CD4-positive, CD25-positive, alpha-beta regulatory T cell (primary cell): ENCODE measurements around the gene POFUT1. TPM values are rescaled to one million over a fixed set of nuclear protein-coding genes. Genes with fewer than 3 reads are reported as not detected.
A peak's percentile ranks its signal among the peaks of the same experiment; 100 is the strongest.

Experiments used
- ATAC-seq, 2 donors: fragments of 150-1000 bp; cut with Tn5 transposase; one replicate each; pipeline ENCODE4 v1.10.0; 2021; ENCODE audit warnings: low read depth in 2 of 2, moderate number of reproducible peaks in 2 of 2, moderate library complexity in 1 of 2
- DNase-seq, 3 donors: peaks; one replicate each; pipeline versions ENCODE4 v3.0.0 to v3.0.0-alpha.2; 2012 to 2022; ENCODE audit warnings: mixed read lengths in 1 of 3
- H3K27ac ChIP-seq: one replicate; pipeline ENCODE4 v1.7.0; 2013; ENCODE audit warnings: mild to moderate bottlenecking, low read length; ENCODE audit not compliant: insufficient read depth, poor library complexity, severe bottlenecking
- H3K27me3 ChIP-seq: one replicate; pipeline ENCODE4 v1.7.0; 2013; ENCODE audit warnings: low read length; ENCODE audit not compliant: control insufficient read depth, insufficient read depth
- H3K36me3 ChIP-seq: one replicate; pipeline ENCODE4 v1.7.0; 2013; ENCODE audit warnings: mild to moderate bottlenecking, low read length, moderate library complexity; ENCODE audit not compliant: control insufficient read depth, insufficient read depth
- H3K4me1 ChIP-seq: 2 replicates; pipeline ENCODE4 v1.7.0; 2013; ENCODE audit warnings: mild to moderate bottlenecking, low read length; ENCODE audit not compliant: insufficient read depth, control insufficient read depth, poor library complexity, severe bottlenecking
- H3K4me3 ChIP-seq: one replicate; pipeline ENCODE4 v1.7.0; 2013; ENCODE audit warnings: low read depth, mild to moderate bottlenecking, low read length, moderate library complexity
- H3K9me3 ChIP-seq, 2 experiments: 1 replicate in 1 of 2; 2 replicates in 1 of 2; pipeline ENCODE4 v1.7.0; 2013; ENCODE audit warnings: low read length in 2 of 2, mild to moderate bottlenecking in 1 of 2, moderate library complexity in 1 of 2; ENCODE audit not compliant: control insufficient read depth in 2 of 2
- H3K27ac Mint-ChIP-seq, 3 donors: one replicate each; pipeline ENCODE4 v1.8.0; 2020 to 2022; ENCODE audit warnings: mild to moderate bottlenecking in 3 of 3, mixed read lengths in 3 of 3, moderate library complexity in 2 of 3
- H3K27me3 Mint-ChIP-seq: one replicate; pipeline ENCODE4 v1.8.0; 2022; ENCODE audit warnings: mild to moderate bottlenecking, mixed read lengths
- H3K36me3 Mint-ChIP-seq: one replicate; pipeline ENCODE4 v1.8.0; 2020; ENCODE audit warnings: mixed read lengths
- H3K4me1 Mint-ChIP-seq, 4 donors: one replicate each; pipeline ENCODE4 v1.8.0; 2020 to 2022; ENCODE audit warnings: mixed read lengths in 4 of 4, mild to moderate bottlenecking in 1 of 4
- H3K4me3 Mint-ChIP-seq, 4 donors: one replicate each; pipeline ENCODE4 v1.8.0; 2020 to 2022; ENCODE audit warnings: mild to moderate bottlenecking in 4 of 4, mixed read lengths in 4 of 4, moderate library complexity in 3 of 4
- H3K9me3 Mint-ChIP-seq, 7 donors: one replicate each; pipeline ENCODE4 v1.8.0; 2020 to 2022; ENCODE audit warnings: mixed read lengths in 7 of 7, mild to moderate bottlenecking in 3 of 7, moderate library complexity in 2 of 7
- polyA plus RNA-seq, 4 donors: library from polyadenylated mRNA; unstranded; fragments of 300-500 nt; fragmentation: Illumina TruSeq; gene quantifications; one replicate each; pipeline ENCODE4 v1.2.3, GENCODE V29; 2021
- total RNA-seq: library from RNA; stranded (reverse); gene quantifications from one replicate; pipeline ENCODE4 v1.2.3, GENCODE V29; 2022

Gene POFUT1
- total and polyA plus RNA-seq, 5 donors from 2014 or later: 10.0 to 14.3 (median 13.8) TPM

DNA sequence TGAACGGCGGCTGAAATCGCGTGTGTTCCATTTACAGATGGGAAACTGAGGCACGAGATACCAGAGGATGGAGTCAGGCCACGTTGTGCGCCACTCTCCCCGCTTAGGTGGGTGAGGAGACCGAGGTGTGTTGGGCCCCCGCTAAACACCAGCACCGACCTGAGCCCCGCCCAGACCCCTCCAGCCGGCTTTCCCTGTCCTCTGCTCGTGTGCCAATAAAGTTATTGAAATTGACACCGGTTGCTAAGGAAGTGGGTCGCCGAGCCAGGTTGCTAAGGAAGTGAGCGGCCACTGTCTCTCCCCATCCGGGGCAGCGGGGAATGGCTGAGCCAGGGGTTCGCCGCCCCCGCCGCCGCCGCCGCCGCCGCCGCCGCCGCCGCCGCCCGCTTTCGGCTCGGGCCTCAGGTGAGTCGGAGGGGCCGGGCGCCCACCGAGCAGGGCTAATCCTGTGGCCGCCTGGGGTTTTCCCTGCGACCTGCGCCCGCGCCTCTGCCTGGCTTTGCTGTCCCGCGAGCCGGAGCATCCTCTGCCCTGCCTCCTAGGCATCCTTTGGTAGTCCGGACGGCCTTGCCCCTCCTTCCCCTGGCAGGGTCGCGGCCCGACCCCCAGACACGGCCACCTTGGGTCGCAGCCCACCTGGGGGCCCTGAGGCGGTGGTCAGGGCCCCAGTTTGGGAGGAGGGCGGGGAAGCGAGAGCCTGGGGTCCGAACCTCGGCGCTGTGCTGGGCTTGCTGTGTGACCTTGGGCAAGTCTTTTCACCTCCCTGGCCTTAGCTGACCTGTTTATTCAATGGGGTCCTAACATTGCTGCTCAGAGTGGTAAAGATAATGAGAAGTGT is 69.9 kb downstream of the POFUT1 start, which contains the start of gene KIF3B:
TSS of gene KIF3B (plus strand) at position 291 of the 838 bp plus-strand sequence. CDS start 32,127 bp downstream, outside the sequence.
- Histone ChIP-seq H3K27me3 (no peaks in the 10 kb centered on the region), H3K4me3 (peak within 1 kb of the TSS; percentile 92), H3K4me1 (peaks cover 23% of the 10 kb centered on the region), H3K9me3 (no peaks in the 10 kb centered on the region), H3K27ac (peak within 1 kb of the TSS; percentile 87), H3K36me3 (peaks cover 2% of the 10 kb centered on the region)
- no peaks in the 10 kb centered on the region for H3K27me3 Mint-ChIP-seq
- H3K27ac Mint-ChIP-seq: peak within 1 kb of the TSS; percentile 81 to 97 (median 94)
- H3K4me3 Mint-ChIP-seq: peak within 1 kb of the TSS; percentile 88 to 94 (median 92)
- DNase-seq: peak; percentile 83 to 92 (median 88)
- peak; percentile 89 to 92 for ATAC-seq
- H3K36me3 Mint-ChIP-seq: peaks cover 6% of the 10 kb centered on the region
- H3K4me1 Mint-ChIP-seq: peaks cover 28 to 54% (median 30%) of the 10 kb centered on the region in 4 donors
- H3K9me3 Mint-ChIP-seq: no peaks in the 10 kb centered on the region

DNA sequence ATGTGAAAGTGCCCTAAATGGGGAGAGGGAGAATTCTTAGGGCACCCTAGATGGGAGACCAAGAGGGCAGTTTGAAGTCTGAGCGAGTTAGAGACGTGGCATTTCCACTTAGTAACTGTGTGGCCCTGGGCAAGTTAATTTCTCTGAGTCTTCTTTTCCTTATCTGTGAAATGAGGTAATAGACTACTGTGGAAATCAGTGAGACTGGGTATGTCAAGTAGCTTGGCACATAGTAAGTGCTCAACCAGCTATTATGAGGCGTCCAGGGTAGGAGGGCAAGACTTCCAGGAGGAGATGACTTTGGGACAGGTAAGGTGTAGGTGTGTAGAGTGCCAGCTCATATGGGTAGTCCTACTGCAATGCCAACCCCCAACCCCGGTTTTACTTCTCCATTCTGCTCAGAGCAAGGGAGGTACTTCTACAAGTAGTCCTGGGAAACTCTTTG is 70.5 kb downstream of the POFUT1 start:
- Mint-ChIP-seq H3K36me3 (peaks cover 6% of the 10 kb centered on the region), H3K27me3 (no peaks in the 10 kb centered on the region), H3K9me3 (no peaks in the 10 kb centered on the region), H3K27ac (peak overlapping the region; percentile 81 to 97 (median 94)), H3K4me3 (peak overlapping the region; percentile 87 to 94 (median 92)), H3K4me1 (peaks cover 29 to 56% (median 31%) of the 10 kb centered on the region in 4 donors)
- Histone ChIP-seq H3K27ac (peak overlapping the region; percentile 87), H3K27me3 (no peaks in the 10 kb centered on the region), H3K36me3 (peaks cover 2% of the 10 kb centered on the region), H3K4me3 (peak overlapping the region; percentile 92), H3K4me1 (peaks cover 23% of the 10 kb centered on the region), H3K9me3 (no peaks in the 10 kb centered on the region)
- peak; percentile 22 to 25 for ATAC-seq
- DNase-seq: peak in 1 of 3 donors; percentile 24

GRCh38 chr20:32281711-32282110 is 74.0 kb downstream of the POFUT1 start:
- peaks cover 54% of the 10 kb centered on the region for H3K4me1 ChIP-seq
- Mint-ChIP-seq H3K4me1 (peaks cover 39 to 80% (median 50%) of the 10 kb centered on the region in 4 donors), H3K27ac (peak overlapping the region; percentile 42 to 85 (median 54)), H3K4me3 (peak overlapping the region in 3 of 4 donors; percentile 23 to 76 (median 49)), H3K9me3 (no peaks in the 10 kb centered on the region), H3K36me3 (peaks cover 6% of the 10 kb centered on the region), H3K27me3 (no peaks in the 10 kb centered on the region)
- no peak overlapping the region for H3K27ac ChIP-seq
- H3K4me3 ChIP-seq: no peak overlapping the region
- no peak for ATAC-seq
- H3K9me3 ChIP-seq: no peaks in the 10 kb centered on the region
- no peak for DNase-seq
- peaks cover 2% of the 10 kb centered on the region for H3K36me3 ChIP-seq
- no peaks in the 10 kb centered on the region for H3K27me3 ChIP-seq

GRCh38 chr20:32282461-32282860 is 74.8 kb downstream of the POFUT1 start:
- H3K9me3 ChIP-seq: no peaks in the 10 kb centered on the region
- Mint-ChIP-seq H3K36me3 (peaks cover 6% of the 10 kb centered on the region), H3K27ac (peak overlapping the region; percentile 42 to 85 (median 54)), H3K9me3 (no peaks in the 10 kb centered on the region), H3K4me3 (peak overlapping the region in 2 of 4 donors; percentile 11 to 76), H3K4me1 (peaks cover 39 to 79% (median 51%) of the 10 kb centered on the region in 4 donors), H3K27me3 (no peaks in the 10 kb centered on the region)
- ATAC-seq: no peak
- peak overlapping the region; percentile 29 for H3K27ac ChIP-seq
- peaks cover 2% of the 10 kb centered on the region for H3K36me3 ChIP-seq
- no peaks in the 10 kb centered on the region for H3K27me3 ChIP-seq
- DNase-seq: no peak
- H3K4me3 ChIP-seq: no peak overlapping the region
- peaks cover 48% of the 10 kb centered on the region for H3K4me1 ChIP-seq

DNA sequence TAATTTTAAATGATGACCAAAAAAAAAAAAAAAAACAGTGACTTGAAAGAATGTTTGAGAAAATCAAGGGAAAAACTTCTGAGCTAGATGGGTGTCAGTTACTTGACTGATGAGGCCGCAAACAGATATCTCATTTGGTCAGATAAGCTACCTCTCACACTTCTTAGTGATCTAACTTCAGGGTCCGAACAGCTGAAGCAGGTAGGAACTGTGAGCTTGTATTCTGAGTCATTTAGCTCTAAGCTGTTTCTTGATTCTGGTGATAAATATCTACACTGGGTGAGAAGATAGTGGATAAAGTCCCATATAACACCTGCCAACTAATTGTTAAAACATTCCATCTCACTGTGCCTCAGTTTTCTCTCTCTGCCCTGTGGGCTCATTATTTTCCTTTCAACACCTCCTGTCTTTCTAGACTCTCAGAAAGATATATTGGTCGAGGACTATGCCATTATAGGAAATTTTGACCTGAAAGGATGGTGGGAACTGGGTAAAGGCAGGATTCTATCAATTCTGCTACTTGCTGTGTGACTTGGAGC is 77.5 kb downstream of the POFUT1 start:
- Histone ChIP-seq H3K4me1 (peaks cover 33% of the 10 kb centered on the region), H3K27me3 (no peaks in the 10 kb centered on the region), H3K27ac (peak overlapping the region; percentile 75), H3K9me3 (no peaks in the 10 kb centered on the region), H3K4me3 (peak overlapping the region; percentile 81), H3K36me3 (peaks cover 2% of the 10 kb centered on the region)
- Mint-ChIP-seq H3K27ac (peak overlapping the region; percentile 85 to 93 (median 88)), H3K36me3 (peaks cover 9% of the 10 kb centered on the region), H3K27me3 (no peaks in the 10 kb centered on the region), H3K9me3 (no peaks in the 10 kb centered on the region), H3K4me3 (peak overlapping the region; percentile 55 to 77 (median 68)), H3K4me1 (peaks cover 28 to 67% (median 38%) of the 10 kb centered on the region in 4 donors)
- ATAC-seq: no peak
- peak in 1 of 3 donors; percentile 34 for DNase-seq

GRCh38 chr20:32285621-32286371 is 78.1 kb downstream of the POFUT1 start:
- Mint-ChIP-seq H3K36me3 (peaks cover 9% of the 10 kb centered on the region), H3K4me1 (peaks cover 27 to 64% (median 37%) of the 10 kb centered on the region in 4 donors), H3K9me3 (no peaks in the 10 kb centered on the region), H3K27me3 (no peaks in the 10 kb centered on the region), H3K27ac (peak overlapping the region; percentile 85 to 93 (median 88)), H3K4me3 (peak overlapping the region; percentile 55 to 77 (median 68))
- H3K27ac ChIP-seq: peak overlapping the region; percentile 75
- no peaks in the 10 kb centered on the region for H3K27me3 ChIP-seq
- DNase-seq (peak; percentile 11 to 77 (median 41)), ATAC-seq (peak; percentile 76 to 78)
- no peaks in the 10 kb centered on the region for H3K9me3 ChIP-seq
- peaks cover 2% of the 10 kb centered on the region for H3K36me3 ChIP-seq
- H3K4me1 ChIP-seq: peaks cover 33% of the 10 kb centered on the region
- H3K4me3 ChIP-seq: peak overlapping the region; percentile 81

DNA sequence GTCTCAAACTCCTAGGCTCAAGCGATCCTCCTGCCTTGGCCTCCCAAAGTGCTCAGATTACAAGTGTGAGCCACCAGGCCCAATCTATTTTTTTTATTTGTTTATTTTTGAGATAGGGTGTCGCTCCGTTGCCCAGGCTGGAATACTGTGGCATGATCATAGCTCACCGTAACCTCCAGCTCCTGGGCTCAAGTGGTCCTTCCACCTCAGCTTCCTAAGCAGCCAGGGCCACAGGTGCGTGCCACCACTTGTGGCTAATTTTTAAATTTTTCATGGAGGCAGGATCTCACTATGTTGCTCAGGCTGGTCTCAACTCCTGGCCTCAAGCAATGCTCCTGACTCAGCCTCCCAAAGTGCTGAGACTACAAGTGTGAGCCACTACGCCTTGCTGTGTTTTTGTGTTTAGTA is 79.6 kb downstream of the POFUT1 start:
- peaks cover 22 to 50% (median 31%) of the 10 kb centered on the region in 4 donors for H3K4me1 Mint-ChIP-seq
- no peaks in the 10 kb centered on the region for H3K27me3 Mint-ChIP-seq
- H3K9me3 Mint-ChIP-seq: no peaks in the 10 kb centered on the region
- DNase-seq (no peak), ATAC-seq (no peak)
- peaks cover 33% of the 10 kb centered on the region for H3K4me1 ChIP-seq
- no peak overlapping the region for H3K4me3 Mint-ChIP-seq
- H3K36me3 ChIP-seq: no peaks in the 10 kb centered on the region
- peak overlapping the region; percentile 75 for H3K27ac ChIP-seq
- no peaks in the 10 kb centered on the region for H3K27me3 ChIP-seq
- no peaks in the 10 kb centered on the region for H3K9me3 ChIP-seq
- H3K36me3 Mint-ChIP-seq: peaks cover 3% of the 10 kb centered on the region
- peak overlapping the region in 1 of 3 donors; percentile 29 for H3K27ac Mint-ChIP-seq
- no peak overlapping the region for H3K4me3 ChIP-seq
